B cell (primary cell): Measurements from ENCODE around the gene MYZAP.

Experiments
- EZH2 ChIP-seq: IDR thresholded peaks from 2 replicates; pipeline ENCODE4 v1.6.1; 2012; ENCODE audit warnings: borderline replicate concordance, low read depth, mild to moderate bottlenecking, moderate library complexity, low read length; ENCODE audit not compliant: insufficient read depth, poor library complexity, severe bottlenecking
- TF ChIP-seq, protein P1 (sequence below): fragments of 200-600 bp; IDR thresholded peaks from one replicate; pipeline ENCODE4 v1.8.0; 2022; ENCODE audit warnings: antibody characterized with exemption, mild to moderate bottlenecking

GRCh38 chr15:57665194-57665593, 73.5 kb downstream of the MYZAP start:
- TF ChIP-seq EZH2, result no peak
- TF ChIP-seq, protein P1, sequence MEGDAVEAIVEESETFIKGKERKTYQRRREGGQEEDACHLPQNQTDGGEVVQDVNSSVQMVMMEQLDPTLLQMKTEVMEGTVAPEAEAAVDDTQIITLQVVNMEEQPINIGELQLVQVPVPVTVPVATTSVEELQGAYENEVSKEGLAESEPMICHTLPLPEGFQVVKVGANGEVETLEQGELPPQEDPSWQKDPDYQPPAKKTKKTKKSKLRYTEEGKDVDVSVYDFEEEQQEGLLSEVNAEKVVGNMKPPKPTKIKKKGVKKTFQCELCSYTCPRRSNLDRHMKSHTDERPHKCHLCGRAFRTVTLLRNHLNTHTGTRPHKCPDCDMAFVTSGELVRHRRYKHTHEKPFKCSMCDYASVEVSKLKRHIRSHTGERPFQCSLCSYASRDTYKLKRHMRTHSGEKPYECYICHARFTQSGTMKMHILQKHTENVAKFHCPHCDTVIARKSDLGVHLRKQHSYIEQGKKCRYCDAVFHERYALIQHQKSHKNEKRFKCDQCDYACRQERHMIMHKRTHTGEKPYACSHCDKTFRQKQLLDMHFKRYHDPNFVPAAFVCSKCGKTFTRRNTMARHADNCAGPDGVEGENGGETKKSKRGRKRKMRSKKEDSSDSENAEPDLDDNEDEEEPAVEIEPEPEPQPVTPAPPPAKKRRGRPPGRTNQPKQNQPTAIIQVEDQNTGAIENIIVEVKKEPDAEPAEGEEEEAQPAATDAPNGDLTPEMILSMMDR, result no peak
